Osteoblast (primary cell): ENCODE data around the gene AP1AR. TPM values are rescaled to one million over a fixed set of nuclear protein-coding genes. Genes with fewer than 3 reads are reported as not detected.

Experiments used
- DNase-seq: peaks from one replicate; pipeline ENCODE4 v3.0.0; 2011; ENCODE audit warnings: low spot score, mixed read lengths; ENCODE audit not compliant: insufficient read length; ENCODE audit errors: missing footprints
- H2AFZ ChIP-seq: 2 replicates; pipeline ENCODE4 v1.6.0; 2011; ENCODE audit warnings: mild to moderate bottlenecking, low read length
- H3K27ac ChIP-seq: 2 replicates; pipeline ENCODE4 v1.5.1; 2011; ENCODE audit warnings: mild to moderate bottlenecking, low read depth, low read length, moderate library complexity
- H3K27me3 ChIP-seq: 2 replicates; pipeline ENCODE4 v1.6.0; 2012; ENCODE audit warnings: mild to moderate bottlenecking, control low read depth, inconsistent platforms, low read length, moderate library complexity; ENCODE audit not compliant: insufficient read depth
- H3K36me3 ChIP-seq: 2 replicates; pipeline ENCODE4 v1.5.1; 2011; ENCODE audit warnings: mild to moderate bottlenecking, low read length, control low read depth, moderate library complexity; ENCODE audit not compliant: insufficient read depth
- H3K4me1 ChIP-seq: 2 replicates; pipeline ENCODE4 v1.5.1; 2011; ENCODE audit warnings: mild to moderate bottlenecking, low read length, control low read depth, moderate library complexity; ENCODE audit not compliant: insufficient read depth
- H3K4me2 ChIP-seq: 2 replicates; pipeline ENCODE4 v1.6.0; 2011; ENCODE audit warnings: mild to moderate bottlenecking, low read length; ENCODE audit not compliant: insufficient read depth
- H3K4me3 ChIP-seq: fragments of 200-600 bp; sonication (generic); 3 replicates; pipeline ENCODE4 v1.5.1; 2012; ENCODE audit warnings: mild to moderate bottlenecking, low read length, inconsistent platforms; ENCODE audit not compliant: insufficient read depth
- H3K79me2 ChIP-seq: 2 replicates; pipeline ENCODE4 v1.6.0; 2012; ENCODE audit warnings: mild to moderate bottlenecking, low read length, control low read depth, inconsistent platforms; ENCODE audit not compliant: insufficient read depth
- H3K9me3 ChIP-seq: 2 replicates; pipeline ENCODE4 v1.5.1; 2011; ENCODE audit warnings: low read depth, low read length, control low read depth
- H4K20me1 ChIP-seq: 2 replicates; pipeline ENCODE4 v1.6.0; 2012; ENCODE audit warnings: mild to moderate bottlenecking, low read length, control low read depth; ENCODE audit not compliant: insufficient read depth
- total RNA-seq: library from RNA; depleted of rRNA; stranded (reverse); fragments of >200 nt; gene quantifications from 2 replicates; pipeline ENCODE4 v1.2.3, GENCODE V29; 2012
- TF ChIP-seq, protein P1 (sequence below): IDR thresholded peaks from 2 replicates; pipeline ENCODE4 v1.5.1; 2011; ENCODE audit warnings: mild to moderate bottlenecking, low read depth, low read length, moderate library complexity; ENCODE audit errors: extremely low read depth

AP1AR gene
- total RNA-seq, 1 donor: 28.2 TPM

DNA sequence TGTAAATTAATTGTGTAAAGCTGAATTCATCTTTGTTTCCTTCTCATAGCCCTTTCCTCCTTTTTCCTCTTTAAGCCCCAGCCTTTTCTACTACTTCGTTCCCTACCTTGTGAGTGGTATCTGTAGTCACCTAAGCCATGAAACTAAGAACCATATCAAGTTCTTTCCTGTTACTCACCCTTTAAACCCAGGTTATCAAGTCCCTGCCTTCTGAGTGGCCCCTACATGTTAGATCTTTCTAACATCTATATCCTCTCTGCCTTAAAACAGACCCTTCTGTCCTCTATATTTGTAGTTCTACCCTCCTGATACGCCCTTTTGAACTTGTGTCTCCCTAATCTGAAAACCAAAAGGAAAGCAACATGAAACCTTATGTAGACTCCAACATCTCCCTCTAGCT lies 7.2 kb downstream of the AP1AR start:
- Histone ChIP-seq H3K27ac (no peak overlapping the region), H3K4me3 (no peak overlapping the region), H2AFZ (no peak overlapping the region), H3K36me3 (no peaks in the 10 kb centered on the region), H3K27me3 (no peaks in the 10 kb centered on the region), H3K9me3 (no peaks in the 10 kb centered on the region), H4K20me1 (no peaks in the 10 kb centered on the region), H3K4me1 (peaks cover 4% of the 10 kb centered on the region), H3K4me2 (no peak overlapping the region), H3K79me2 (peaks cover 75% of the 10 kb centered on the region)
- DNase-seq: no peak
- TF ChIP-seq, protein P1, sequence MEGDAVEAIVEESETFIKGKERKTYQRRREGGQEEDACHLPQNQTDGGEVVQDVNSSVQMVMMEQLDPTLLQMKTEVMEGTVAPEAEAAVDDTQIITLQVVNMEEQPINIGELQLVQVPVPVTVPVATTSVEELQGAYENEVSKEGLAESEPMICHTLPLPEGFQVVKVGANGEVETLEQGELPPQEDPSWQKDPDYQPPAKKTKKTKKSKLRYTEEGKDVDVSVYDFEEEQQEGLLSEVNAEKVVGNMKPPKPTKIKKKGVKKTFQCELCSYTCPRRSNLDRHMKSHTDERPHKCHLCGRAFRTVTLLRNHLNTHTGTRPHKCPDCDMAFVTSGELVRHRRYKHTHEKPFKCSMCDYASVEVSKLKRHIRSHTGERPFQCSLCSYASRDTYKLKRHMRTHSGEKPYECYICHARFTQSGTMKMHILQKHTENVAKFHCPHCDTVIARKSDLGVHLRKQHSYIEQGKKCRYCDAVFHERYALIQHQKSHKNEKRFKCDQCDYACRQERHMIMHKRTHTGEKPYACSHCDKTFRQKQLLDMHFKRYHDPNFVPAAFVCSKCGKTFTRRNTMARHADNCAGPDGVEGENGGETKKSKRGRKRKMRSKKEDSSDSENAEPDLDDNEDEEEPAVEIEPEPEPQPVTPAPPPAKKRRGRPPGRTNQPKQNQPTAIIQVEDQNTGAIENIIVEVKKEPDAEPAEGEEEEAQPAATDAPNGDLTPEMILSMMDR: no peak

DNA sequence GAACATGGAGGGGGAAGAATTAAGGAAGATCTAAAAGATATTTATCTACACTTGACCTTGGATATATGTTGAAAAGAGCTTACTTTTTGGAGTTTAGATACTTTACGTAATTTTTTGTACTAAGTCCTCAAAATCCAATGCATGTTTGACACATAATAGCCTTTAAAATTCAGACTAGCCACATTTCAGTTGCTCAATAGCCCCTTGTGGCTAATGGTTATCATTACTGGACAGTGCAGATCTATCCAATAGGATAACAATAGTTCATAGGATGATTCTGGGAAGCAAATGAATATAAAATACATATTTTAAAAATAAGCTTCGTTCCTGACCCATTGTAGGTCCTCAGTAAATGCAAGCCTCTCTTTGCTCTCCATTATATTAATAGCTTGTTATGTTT lies 13.8 kb downstream of the AP1AR start:
- TF ChIP-seq, protein P1: no peak
- H2AFZ ChIP-seq: no peak overlapping the region
- H3K27ac ChIP-seq: no peak overlapping the region
- peaks cover 41% of the 10 kb centered on the region for H3K79me2 ChIP-seq
- no peak overlapping the region for H3K4me3 ChIP-seq
- no peak overlapping the region for H3K4me2 ChIP-seq
- no peaks in the 10 kb centered on the region for H3K36me3 ChIP-seq
- no peaks in the 10 kb centered on the region for H3K27me3 ChIP-seq
- no peak for DNase-seq
- H4K20me1 ChIP-seq: no peaks in the 10 kb centered on the region
- H3K4me1 ChIP-seq: no peaks in the 10 kb centered on the region
- no peaks in the 10 kb centered on the region for H3K9me3 ChIP-seq

DNA sequence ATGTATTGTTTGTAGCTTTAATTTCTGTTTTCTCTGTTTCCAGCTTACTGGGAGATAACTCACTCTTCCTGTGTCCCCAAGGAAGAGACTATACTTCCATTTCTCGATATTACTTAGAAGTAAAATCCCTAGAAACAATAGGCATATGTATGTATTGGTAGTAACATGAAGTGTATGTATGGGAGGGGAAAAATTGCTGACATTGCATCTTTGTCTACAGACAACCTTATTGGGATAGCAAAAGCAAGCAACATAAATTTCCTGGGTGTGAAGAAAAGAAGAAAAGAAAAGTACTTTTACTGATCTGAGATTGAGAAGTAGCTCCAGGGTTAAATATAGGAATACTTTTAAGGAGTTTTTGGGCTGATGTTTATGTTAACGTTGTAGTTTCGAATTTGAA lies 15.4 kb downstream of the AP1AR start:
- no peak for DNase-seq
- H3K4me3 ChIP-seq: no peak overlapping the region
- H2AFZ ChIP-seq: no peak overlapping the region
- H3K4me1 ChIP-seq: no peaks in the 10 kb centered on the region
- no peaks in the 10 kb centered on the region for H3K36me3 ChIP-seq
- H3K27me3 ChIP-seq: no peaks in the 10 kb centered on the region
- TF ChIP-seq, protein P1: no peak
- no peaks in the 10 kb centered on the region for H3K9me3 ChIP-seq
- no peak overlapping the region for H3K4me2 ChIP-seq
- H3K27ac ChIP-seq: no peak overlapping the region
- H3K79me2 ChIP-seq: peaks cover 43% of the 10 kb centered on the region
- H4K20me1 ChIP-seq: no peaks in the 10 kb centered on the region

DNA sequence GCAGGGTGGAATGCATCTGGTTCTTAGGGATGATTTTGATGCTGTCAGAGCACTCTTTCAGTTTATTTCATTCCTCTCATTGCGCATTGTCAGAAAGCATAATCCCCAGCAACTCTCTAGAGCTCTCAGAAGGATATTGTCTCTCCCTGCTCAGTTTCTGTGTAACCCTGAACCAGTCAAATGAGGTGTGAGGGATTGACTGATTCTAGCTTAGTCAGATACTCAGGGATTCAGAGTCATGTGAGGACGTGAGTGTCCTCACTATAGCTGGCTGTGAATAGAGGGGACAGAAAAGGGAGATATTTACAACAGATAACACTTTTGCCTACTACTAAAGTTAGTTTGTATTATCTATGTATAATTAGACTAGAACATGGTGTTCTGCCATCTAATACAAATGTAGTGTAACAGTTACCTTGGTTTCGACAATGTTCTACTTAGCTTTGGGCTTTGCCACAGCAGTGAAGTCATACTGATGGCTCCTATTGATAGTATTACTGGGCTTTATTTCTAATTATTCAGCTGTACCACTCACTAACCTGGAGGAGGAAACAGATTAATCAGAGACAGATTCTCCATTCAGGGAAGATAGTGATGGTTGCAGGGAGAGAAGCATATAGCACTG lies 19.5 kb downstream of the AP1AR start:
- Histone ChIP-seq H3K36me3 (no peaks in the 10 kb centered on the region), H3K4me1 (no peaks in the 10 kb centered on the region), H3K27ac (no peak overlapping the region), H3K27me3 (no peaks in the 10 kb centered on the region), H3K4me2 (no peak overlapping the region), H3K9me3 (no peaks in the 10 kb centered on the region), H3K79me2 (peaks cover 22% of the 10 kb centered on the region), H2AFZ (no peak overlapping the region), H4K20me1 (no peaks in the 10 kb centered on the region), H3K4me3 (no peak overlapping the region)
- DNase-seq: no peak
- TF ChIP-seq, protein P1: no peak
